SIG-M5 treated with dmso at 0.1 percent for 504 hours (cell line): ENCODE data around the gene ZBTB7B.

Experiments
- DNase-seq: peaks from one replicate; lab custom pipeline; 2025; ENCODE audit not compliant: unreplicated experiment; lab: John Stamatoyannopoulos, UW

Gene ZBTB7B

DNA sequence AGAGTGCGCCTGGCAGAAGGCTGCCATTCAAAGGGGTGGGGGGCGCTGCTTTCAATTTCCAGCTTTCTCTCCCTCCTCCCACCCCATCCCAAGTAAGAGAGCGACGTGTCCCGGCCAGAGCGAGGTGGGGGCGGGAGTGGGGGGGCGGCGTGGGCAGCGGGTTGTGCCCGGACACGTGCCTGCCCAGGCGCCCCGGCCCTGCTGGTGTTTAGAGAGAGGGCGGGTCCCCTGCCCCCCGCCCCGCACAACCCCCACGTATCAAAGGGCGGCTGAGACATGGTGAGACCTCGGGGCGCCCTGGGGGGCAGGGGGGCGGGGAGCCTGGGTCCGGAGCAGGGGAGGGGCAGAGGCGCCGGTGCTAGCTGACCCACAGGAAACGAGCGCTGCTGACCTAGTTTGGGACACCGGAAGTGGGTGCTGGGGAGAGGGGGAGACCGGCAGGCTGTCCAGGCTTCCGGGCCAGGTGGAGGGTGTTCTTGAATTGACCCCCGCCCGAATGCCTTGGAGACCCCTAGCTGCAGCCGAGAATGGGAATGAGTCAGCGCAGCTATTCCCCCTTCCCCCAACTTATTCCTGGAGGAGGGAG lies 1.3 kb downstream of the ZBTB7B start:
- no peak for DNase-seq

DNA sequence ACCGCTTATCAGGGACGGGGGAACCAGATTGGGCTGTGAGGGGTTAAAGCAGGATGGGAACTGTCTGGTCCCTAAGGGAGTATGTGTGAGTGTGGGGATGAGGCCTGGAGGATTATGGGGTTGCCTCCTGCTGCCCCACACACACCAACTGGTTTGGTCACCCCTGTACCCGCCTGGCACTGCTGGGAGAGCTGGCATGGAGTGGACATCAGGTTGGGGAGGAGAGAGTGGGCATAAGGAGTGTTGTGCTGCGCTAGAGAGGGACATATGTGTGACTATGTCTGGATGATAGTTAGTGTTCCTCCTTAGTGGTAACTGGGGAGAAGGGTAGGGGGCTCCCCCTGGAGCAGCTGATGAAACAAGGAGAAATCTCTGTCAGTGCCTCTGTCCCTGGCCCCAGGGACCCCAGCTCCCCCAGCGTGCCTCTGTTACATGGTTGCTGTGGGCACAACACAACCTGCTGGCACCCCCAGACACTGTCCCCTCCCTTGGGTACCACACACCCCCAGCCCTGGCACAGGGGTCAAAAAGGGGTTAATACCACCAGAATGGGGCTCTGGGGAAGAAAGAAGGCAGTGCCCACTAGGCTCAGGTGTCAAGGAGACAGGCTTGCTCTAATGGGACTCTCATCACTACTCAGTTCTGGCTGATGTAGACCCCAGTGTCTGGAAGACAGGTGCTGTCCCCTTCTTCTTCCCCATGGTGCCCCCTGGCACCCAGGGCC lies 1.9 kb downstream of the ZBTB7B start:
- DNase-seq: no peak

DNA sequence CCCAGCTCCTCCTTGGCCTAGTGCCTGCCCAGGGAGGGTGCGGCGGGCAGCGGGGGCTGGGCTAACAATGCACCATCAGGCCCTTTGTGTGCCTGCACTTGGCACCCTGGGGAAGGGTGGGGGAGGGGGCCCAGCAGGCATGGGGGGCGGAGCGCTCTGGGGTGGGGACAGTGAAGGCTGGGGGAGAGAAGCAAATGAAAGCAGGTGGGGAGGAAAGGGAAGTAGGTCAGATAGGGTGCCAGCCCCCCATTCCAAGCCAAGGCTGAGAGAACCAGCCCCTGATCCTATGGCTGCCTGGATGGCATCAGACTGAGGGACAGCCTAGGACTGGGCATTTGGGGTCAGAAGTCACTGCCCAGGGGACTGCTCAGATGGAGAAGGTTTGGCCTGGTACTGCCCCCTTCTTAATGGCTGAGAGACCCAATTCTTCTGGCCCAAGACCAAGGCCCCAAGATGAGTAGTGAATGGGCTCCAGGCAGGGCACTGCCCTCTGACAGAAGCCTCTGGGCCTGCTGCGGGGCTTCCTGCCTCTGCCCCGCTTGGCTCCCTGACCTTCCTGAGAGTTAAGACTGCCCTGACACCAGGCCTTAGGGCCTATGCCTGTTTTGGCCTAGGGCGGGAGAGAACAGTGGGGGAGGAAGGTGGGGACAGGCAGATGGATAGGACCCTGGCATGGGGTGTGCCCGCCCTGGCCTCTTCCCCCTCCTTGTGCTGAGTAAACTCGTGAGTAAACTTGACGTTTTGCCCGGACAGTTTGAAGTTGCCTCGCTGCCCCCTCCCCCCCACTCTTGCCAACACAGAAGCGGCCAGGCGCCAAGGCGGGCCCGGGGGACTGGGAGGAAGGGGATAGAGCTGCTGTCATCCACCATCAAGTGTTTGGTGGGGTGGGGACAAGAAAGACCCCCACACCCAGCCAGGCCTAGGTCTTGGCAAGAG lies 2.7 kb downstream of the ZBTB7B start:
- no peak for DNase-seq

DNA sequence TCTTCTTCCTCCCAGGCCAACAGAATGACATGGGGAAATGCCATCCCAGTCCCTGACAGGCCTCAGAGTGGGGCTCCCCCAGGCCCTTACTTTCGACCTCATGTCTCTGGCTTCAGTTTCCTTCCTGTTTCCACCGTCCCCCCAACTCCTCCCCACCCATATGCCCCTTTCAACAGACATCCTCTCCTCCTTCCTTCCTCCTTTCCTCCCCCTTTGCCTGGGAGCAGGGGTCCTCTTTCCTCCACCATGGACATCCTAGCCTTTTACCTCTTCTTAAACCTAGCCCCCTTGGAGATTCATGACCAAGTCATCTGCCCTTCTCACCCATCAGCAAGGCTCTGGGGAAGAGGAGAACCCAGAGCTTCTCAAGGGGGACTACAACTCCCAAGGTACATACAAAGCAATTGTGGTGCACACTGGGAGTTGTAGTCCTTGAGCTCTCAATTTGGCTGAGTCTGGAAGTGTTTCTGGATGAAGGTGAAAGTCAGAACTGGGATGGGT lies 4.0 kb downstream of the ZBTB7B start:
- DNase-seq: peak; percentile 92

GRCh38 chr1:155007251-155007828 lies 4.7 kb downstream of the ZBTB7B start:
- DNase-seq: no peak

- peak; percentile 80 for DNase-seq
Measured at GRCh38 chr1:155008015-155008941, 5.7 kb downstream of the ZBTB7B start.

- DNase-seq: no peak
Measured at GRCh38 chr1:155009221-155009711, 6.7 kb downstream of the ZBTB7B start.

DNA sequence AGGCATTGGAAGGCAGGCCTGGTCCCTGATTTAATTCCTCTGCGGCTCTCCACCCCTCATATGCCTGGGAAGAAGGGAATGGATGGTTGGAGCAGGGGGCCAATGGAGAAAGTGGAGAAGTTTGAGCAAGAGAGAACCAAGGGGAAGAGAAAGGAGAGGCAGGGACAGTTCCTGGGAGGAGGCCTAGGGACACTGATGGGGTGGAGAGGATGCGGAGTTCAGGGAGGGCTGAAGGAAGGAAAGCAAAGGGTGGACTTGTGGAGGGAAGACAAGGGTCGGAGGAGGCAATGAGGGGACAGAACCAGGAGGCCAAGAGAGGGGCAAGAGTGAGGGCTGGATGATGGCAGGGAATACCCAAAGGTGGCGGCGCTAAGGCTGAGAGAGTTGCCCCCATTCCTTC lies 7.1 kb downstream of the ZBTB7B start:
- no peak for DNase-seq

DNA sequence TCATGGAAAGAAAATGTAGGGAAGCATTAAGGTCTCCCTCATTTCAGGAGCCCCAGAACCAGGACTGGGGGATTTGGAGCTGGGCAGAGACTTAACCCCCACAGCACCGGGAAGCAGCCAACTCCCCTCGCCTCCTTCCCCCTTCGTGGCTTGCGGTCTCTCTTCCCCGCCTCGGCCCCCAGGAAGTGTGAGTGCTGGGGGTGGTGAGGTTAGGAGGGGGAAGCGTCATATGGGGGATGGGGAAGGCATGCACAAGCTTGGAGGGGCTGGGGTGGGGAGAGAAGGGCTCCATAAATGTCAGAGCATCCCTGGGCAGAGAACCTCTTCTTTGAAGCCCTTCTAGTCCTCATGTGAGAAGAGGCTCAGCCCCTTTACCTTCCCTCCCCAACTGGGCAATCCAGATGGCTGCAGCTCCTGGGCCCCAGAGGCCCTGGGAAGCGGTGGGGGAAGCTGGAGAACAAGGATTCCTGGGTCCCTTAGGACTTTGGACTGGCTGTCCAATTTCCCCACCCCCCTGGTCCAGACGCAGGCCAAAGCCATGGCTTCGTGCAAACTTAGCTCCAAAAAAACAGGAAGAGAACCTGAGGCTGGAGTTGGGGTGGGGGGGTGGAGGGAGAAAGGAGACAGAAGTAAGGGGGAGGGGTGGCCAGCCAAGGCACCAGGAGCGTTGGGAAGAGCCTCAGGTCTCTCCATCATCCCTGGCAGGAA lies 7.8 kb downstream of the ZBTB7B start:
- DNase-seq: peak; percentile 80

- no peak for DNase-seq
Measured at GRCh38 chr1:155011004-155011416, 8.4 kb downstream of the ZBTB7B start.

GRCh38 chr1:155011437-155012025 lies 8.9 kb downstream of the ZBTB7B start:
- no peak for DNase-seq

GRCh38 chr1:155012026-155012546 lies 9.5 kb downstream of the ZBTB7B start:
- peak; percentile 41 for DNase-seq

GRCh38 chr1:155012776-155013602 lies 10.4 kb downstream of the ZBTB7B start:
- no peak for DNase-seq

DNA sequence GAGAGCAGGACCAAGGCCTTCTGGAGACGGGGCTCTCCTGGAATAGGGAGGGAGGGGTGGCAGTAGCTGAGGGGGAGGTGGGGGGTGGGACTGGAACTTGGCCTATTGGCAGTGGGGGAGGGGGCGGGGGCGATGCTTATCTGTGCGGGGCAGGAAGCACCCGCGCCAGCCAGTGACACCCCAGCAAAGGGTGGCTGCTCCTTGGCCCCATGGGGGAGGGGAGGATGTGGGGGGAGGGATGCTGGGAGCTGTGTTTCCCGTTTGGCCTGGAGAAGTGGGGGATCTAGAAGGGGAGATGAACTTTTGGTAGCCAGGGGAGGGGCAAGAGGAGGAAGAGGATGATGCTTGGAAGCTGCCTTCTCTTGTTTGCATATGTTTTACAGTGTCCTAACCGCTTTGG lies 11.0 kb downstream of the ZBTB7B start:
- DNase-seq: no peak

DNA sequence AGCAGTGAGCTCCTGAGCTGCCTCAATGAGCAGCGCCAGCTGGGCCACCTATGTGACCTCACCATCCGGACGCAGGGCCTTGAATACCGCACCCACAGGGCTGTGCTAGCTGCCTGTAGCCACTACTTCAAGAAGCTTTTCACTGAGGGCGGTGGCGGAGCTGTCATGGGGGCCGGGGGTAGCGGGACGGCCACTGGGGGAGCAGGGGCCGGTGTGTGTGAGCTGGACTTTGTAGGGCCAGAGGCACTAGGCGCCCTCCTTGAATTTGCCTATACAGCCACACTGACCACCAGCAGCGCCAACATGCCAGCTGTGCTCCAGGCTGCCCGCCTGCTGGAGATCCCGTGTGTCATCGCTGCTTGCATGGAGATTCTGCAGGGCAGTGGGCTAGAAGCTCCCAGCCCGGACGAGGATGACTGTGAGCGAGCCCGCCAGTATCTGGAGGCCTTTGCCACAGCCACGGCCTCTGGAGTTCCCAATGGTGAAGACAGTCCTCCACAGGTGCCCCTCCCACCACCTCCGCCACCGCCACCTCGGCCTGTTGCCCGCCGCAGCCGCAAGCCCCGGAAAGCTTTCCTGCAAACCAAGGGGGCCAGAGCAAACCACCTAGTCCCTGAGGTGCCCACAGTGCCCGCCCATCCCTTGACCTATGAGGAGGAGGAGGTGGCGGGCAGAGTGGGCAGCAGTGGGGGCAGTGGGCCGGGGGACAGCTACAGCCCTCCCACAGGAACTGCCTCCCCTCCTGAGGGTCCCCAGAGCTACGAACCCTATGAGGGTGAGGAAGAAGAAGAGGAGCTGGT lies 12.3 kb downstream of the ZBTB7B start:
- DNase-seq: no peak

GRCh38 chr1:155015527-155016230 lies 13.1 kb downstream of the ZBTB7B start:
- no peak for DNase-seq
